Muscle layer of duodenum (tissue), 2 donors: Measurements from ENCODE around the gene MICAL2.

Source experiments
- H3K27ac ChIP-seq: one replicate; pipeline ENCODE4 v1.7.0; 2013; ENCODE audit warnings: mild to moderate bottlenecking, low read length
- H3K27me3 ChIP-seq: one replicate; pipeline ENCODE4 v1.7.0; 2013; ENCODE audit warnings: low read depth, mild to moderate bottlenecking, control low read depth, low read length
- H3K36me3 ChIP-seq, 2 donors: one replicate each; pipeline ENCODE4 v1.7.0; 2013; ENCODE audit warnings: low read length in 2 of 2, control low read depth in 1 of 2, mild to moderate bottlenecking in 1 of 2; ENCODE audit not compliant: insufficient read depth in 2 of 2, control insufficient read depth in 1 of 2
- H3K4me1 ChIP-seq, 2 donors: one replicate each; pipeline ENCODE4 v1.7.0; 2013; ENCODE audit warnings: low read length in 2 of 2, mild to moderate bottlenecking in 2 of 2, control low read depth in 1 of 2, moderate library complexity in 1 of 2; ENCODE audit not compliant: insufficient read depth in 2 of 2, control insufficient read depth in 1 of 2
- H3K4me3 ChIP-seq, 2 donors: one replicate each; pipeline ENCODE4 v1.7.0; 2013; ENCODE audit warnings: low read length in 2 of 2, low read depth in 1 of 2, mild to moderate bottlenecking in 1 of 2
- H3K9me3 ChIP-seq, 2 donors: one replicate each; pipeline ENCODE4 v1.7.0; 2013; ENCODE audit warnings: low read length in 2 of 2, control low read depth in 1 of 2, mild to moderate bottlenecking in 1 of 2; ENCODE audit not compliant: control insufficient read depth in 1 of 2
- donor health status: healthy.

MICAL2 gene

DNA sequence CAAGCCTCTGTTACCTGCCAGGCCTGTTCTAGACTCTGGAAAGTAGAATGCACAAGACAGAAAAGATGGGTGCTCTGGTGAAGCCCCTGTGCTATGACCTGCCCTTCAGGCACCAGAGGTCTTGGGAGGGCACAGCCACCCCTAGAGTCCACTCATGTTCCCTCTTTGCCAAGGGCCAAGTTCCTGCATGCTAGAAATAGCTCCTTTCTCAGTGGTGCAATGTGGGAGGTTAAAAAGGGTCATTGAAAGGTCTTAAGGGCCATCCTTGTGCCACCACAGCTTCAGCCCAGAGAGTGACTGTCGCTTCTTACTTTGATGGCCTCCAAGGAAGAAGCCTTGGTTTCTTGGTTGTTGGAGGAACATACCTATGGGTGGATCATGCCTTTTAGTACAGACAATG lies 182.4 kb downstream of the MICAL2 start:
- no peaks in the 10 kb centered on the region for H3K27me3 ChIP-seq
- no peak overlapping the region for H3K4me3 ChIP-seq
- H3K4me1 ChIP-seq, result peaks cover 0 to 11% of the 10 kb centered on the region in 2 donors
- peaks cover 0 to 4% of the 10 kb centered on the region in 2 donors for H3K36me3 ChIP-seq
- H3K27ac ChIP-seq, result no peak overlapping the region
- H3K9me3 ChIP-seq, result no peaks in the 10 kb centered on the region

DNA sequence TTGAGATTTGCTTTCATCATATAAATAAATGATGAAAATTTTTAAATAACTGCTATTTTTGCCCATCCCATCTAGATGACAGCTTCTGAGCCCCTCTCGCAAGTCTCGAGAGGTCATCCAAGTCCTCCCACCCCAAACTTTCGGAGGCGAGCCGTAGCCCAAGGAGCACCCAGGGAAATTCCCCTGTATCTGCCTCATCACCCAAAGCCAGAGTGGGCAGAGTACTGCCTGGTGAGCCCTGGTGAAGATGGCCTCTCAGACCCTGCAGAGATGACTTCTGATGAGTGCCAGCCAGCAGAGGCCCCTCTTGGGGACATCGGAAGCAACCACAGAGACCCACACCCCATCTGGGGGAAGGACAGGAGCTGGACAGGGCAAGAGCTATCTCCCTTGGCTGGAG lies 183.1 kb downstream of the MICAL2 start:
- H3K36me3 ChIP-seq, result no peaks in the 10 kb centered on the region
- peaks cover 0 to 4% of the 10 kb centered on the region in 2 donors for H3K4me1 ChIP-seq
- H3K27ac ChIP-seq, result no peak overlapping the region
- peaks cover 0 to 3% of the 10 kb centered on the region in 2 donors for H3K9me3 ChIP-seq
- H3K4me3 ChIP-seq, result no peak overlapping the region
- H3K27me3 ChIP-seq, result no peaks in the 10 kb centered on the region

DNA sequence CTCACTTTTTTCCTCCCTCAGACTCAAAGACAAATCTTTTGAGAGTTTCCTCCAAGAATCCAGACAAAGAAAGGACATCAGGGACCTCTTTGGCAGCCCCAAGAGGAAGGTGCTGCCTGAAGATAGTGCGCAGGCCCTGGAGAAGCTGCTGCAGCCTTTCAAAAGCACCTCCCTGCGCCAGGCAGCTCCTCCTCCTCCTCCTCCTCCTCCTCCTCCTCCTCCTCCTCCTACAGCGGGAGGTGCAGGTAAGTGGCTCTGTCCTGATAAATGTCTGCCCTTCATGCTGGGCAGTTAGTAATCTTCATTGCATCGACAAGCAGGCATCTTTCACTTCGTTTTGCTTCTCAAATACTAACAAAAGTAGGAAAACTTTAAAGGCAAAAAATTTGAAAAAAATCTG lies 184.2 kb downstream of the MICAL2 start:
- Histone ChIP-seq H3K9me3 (peaks cover 2 to 11% of the 10 kb centered on the region in 2 donors), H3K36me3 (no peaks in the 10 kb centered on the region), H3K4me1 (no peaks in the 10 kb centered on the region), H3K4me3 (no peak overlapping the region), H3K27ac (no peak overlapping the region), H3K27me3 (no peaks in the 10 kb centered on the region)

DNA sequence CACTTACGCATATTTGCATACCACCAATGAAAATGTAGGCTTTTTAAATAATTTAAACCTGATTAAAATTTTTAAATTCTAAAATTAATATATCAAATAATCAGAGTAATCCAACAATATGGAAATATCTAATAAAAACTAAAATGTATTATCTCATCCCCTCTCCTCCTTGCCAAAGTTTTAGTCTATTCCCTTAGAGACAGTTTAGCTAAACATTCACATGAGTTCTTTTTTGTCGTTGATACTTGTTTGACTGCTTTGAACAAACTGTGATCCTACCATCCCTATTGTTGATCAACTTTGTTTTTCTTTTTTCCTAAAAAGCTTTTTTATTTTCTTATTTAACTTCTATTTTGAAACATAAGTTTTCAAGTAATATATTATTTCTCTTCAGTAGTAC lies 185.6 kb downstream of the MICAL2 start:
- Histone ChIP-seq H3K27ac (no peak overlapping the region), H3K4me3 (no peak overlapping the region), H3K4me1 (no peaks in the 10 kb centered on the region), H3K27me3 (no peaks in the 10 kb centered on the region), H3K36me3 (no peaks in the 10 kb centered on the region), H3K9me3 (peaks cover 2 to 11% of the 10 kb centered on the region in 2 donors)

- H3K9me3 ChIP-seq, result peaks cover 2 to 11% of the 10 kb centered on the region in 2 donors
- H3K36me3 ChIP-seq, result no peaks in the 10 kb centered on the region
- no peaks in the 10 kb centered on the region for H3K27me3 ChIP-seq
- H3K27ac ChIP-seq, result no peak overlapping the region
- no peak overlapping the region for H3K4me3 ChIP-seq
- H3K4me1 ChIP-seq, result no peaks in the 10 kb centered on the region
Observed at GRCh38 chr11:12298610-12299009, 188.2 kb downstream of the MICAL2 start.

DNA sequence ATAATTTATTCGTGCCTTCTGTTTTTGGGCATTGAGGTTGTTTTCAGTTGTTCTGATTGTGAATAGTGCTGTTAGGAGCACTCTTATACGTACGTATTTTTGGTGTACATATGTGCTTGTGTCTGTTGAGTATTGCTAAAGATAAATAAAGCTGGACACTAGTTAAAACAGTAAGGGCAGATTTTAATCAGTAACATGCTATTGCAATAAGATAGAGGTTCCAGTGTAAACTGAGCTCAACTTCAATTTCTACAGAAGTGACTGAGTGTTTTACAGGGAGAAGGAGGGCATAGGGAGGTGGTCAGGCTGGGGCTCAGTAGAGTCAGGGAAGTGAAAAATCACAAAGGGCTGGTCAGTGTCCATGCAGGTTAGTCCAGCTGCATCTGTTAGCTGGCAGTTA lies 191.0 kb downstream of the MICAL2 start:
- H3K27ac ChIP-seq, result no peak overlapping the region
- H3K9me3 ChIP-seq, result peaks cover 2 to 11% of the 10 kb centered on the region in 2 donors
- no peak overlapping the region for H3K4me3 ChIP-seq
- H3K36me3 ChIP-seq, result no peaks in the 10 kb centered on the region
- no peaks in the 10 kb centered on the region for H3K27me3 ChIP-seq
- no peaks in the 10 kb centered on the region for H3K4me1 ChIP-seq

- Histone ChIP-seq H3K4me1 (no peaks in the 10 kb centered on the region), H3K27me3 (no peaks in the 10 kb centered on the region), H3K27ac (no peak overlapping the region), H3K4me3 (no peak overlapping the region), H3K9me3 (peaks cover 2 to 6% of the 10 kb centered on the region in 2 donors), H3K36me3 (no peaks in the 10 kb centered on the region)
Observed at GRCh38 chr11:12303421-12304149, 193.2 kb downstream of the MICAL2 start.

DNA sequence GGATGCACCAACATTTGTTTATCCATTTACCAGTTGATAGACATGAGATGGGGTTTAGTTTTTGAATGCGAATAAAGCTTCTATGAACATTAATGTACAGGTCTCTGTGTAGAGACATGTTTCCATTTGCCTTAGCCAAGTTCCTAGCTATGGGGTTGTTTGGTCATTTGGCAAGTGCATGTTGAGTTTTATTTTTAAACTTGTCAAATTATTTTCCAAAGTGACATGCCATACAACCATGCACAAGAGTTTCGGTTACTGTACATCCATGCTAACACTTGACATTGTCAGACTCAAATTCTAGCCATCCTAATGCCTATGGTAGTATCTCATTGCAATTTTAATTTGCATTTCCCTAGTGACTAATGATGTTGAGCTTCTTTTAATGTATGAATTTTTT lies 196.4 kb downstream of the MICAL2 start:
- no peaks in the 10 kb centered on the region for H3K9me3 ChIP-seq
- no peaks in the 10 kb centered on the region for H3K27me3 ChIP-seq
- no peak overlapping the region for H3K27ac ChIP-seq
- H3K4me1 ChIP-seq, result no peaks in the 10 kb centered on the region
- H3K4me3 ChIP-seq, result no peak overlapping the region
- no peaks in the 10 kb centered on the region for H3K36me3 ChIP-seq

GRCh38 chr11:12312132-12312531 lies 201.7 kb downstream of the MICAL2 start:
- no peaks in the 10 kb centered on the region for H3K4me1 ChIP-seq
- no peaks in the 10 kb centered on the region for H3K27me3 ChIP-seq
- H3K4me3 ChIP-seq, result no peak overlapping the region

More at GRCh38 chr11:12312132-12312531, 201.7 kb downstream of the MICAL2 start:
- no peaks in the 10 kb centered on the region for H3K36me3 ChIP-seq
- H3K9me3 ChIP-seq, result peaks cover 0 to 9% of the 10 kb centered on the region in 2 donors
- no peak overlapping the region for H3K27ac ChIP-seq
